WTC11 (cell line): ENCODE data around the gene HLCS.

Experiments used
- SP1 ChIP-seq: sonication (generic); formaldehyde crosslinking; conservative IDR thresholded peaks from 2 replicates; pipeline ENCODE4 v1.8.1; 2022; ENCODE audit warnings: missing genetic modification reagents
- TF ChIP-seq, protein P1 (sequence below): sonication (generic); formaldehyde crosslinking; IDR thresholded peaks from 2 replicates; pipeline ENCODE4 v1.8.0; 2022; ENCODE audit warnings: mild to moderate bottlenecking, missing genetic modification reagents

- TF ChIP-seq, protein P1, sequence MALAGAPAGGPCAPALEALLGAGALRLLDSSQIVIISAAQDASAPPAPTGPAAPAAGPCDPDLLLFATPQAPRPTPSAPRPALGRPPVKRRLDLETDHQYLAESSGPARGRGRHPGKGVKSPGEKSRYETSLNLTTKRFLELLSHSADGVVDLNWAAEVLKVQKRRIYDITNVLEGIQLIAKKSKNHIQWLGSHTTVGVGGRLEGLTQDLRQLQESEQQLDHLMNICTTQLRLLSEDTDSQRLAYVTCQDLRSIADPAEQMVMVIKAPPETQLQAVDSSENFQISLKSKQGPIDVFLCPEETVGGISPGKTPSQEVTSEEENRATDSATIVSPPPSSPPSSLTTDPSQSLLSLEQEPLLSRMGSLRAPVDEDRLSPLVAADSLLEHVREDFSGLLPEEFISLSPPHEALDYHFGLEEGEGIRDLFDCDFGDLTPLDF (CRISPR knock-in tag), result no peak
- TF ChIP-seq SP1 (CRISPR knock-in tag), result no peak
Observed at GRCh38 chr21:36761685-36762084, 204.8 kb downstream of the HLCS start.
